HEK293 (cell line): ENCODE data around the gene BIN2.

Source experiments
- REST ChIP-seq: fragments of 450-650 bp; formaldehyde crosslinking; IDR thresholded peaks from 2 replicates; pipeline ENCODE4 v1.5.1; 2016; ENCODE audit warnings: missing biosample characterization, missing genetic modification characterization
- ZBTB1 ChIP-seq: fragments of 450-650 bp; formaldehyde crosslinking; IDR thresholded peaks from 2 replicates; pipeline ENCODE4 v1.5.1; 2016; ENCODE audit warnings: missing biosample characterization, missing genetic modification characterization
- TF ChIP-seq, protein P1 (sequence below): fragments of 450-650 bp; formaldehyde crosslinking; IDR thresholded peaks from 2 replicates; pipeline ENCODE4 v1.5.1; 2016; ENCODE audit warnings: missing biosample characterization, missing genetic modification characterization

DNA sequence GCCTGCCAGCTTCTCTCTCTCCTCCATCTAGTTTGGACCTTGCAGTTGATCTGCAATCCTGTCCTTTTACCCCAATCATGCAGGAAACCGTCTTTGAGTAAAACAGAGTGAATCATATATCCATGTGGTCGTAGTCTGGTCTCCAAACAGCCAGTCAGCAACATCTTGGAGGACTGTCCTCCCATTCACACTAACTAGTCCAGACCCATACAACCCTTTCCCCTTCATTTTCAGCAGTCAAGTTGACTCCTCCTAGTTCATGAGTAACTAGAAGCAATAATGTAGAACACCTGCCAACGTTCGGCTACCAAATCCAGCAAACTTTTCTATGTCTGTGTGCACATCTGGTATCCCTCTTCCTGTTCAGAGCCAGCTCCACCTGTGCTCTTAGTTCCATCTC, 10.8 kb upstream of the BIN2 start:
- TF ChIP-seq REST (tag by site-specific recombination): no peak
- TF ChIP-seq ZBTB1 (tag by site-specific recombination): no peak
- TF ChIP-seq, protein P1, sequence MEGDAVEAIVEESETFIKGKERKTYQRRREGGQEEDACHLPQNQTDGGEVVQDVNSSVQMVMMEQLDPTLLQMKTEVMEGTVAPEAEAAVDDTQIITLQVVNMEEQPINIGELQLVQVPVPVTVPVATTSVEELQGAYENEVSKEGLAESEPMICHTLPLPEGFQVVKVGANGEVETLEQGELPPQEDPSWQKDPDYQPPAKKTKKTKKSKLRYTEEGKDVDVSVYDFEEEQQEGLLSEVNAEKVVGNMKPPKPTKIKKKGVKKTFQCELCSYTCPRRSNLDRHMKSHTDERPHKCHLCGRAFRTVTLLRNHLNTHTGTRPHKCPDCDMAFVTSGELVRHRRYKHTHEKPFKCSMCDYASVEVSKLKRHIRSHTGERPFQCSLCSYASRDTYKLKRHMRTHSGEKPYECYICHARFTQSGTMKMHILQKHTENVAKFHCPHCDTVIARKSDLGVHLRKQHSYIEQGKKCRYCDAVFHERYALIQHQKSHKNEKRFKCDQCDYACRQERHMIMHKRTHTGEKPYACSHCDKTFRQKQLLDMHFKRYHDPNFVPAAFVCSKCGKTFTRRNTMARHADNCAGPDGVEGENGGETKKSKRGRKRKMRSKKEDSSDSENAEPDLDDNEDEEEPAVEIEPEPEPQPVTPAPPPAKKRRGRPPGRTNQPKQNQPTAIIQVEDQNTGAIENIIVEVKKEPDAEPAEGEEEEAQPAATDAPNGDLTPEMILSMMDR: no peak
